Cardiac fibroblast (primary cell): Measurements from ENCODE around the gene AXDND1.

Source experiments
- DNase-seq, 2 donors: peaks; one replicate each; pipeline versions ENCODE4 v3.0.0 to v3.0.0-alpha.2; 2010; ENCODE audit warnings: low read depth in 2 of 2
- H3K4me3 ChIP-seq, 2 donors: replicated peaks in 1 of 2; 1 replicate in 1 of 2; 2 replicates in 1 of 2; pipeline ENCODE4 v1.5.1; 2011; ENCODE audit warnings: low read depth in 2 of 2, low read length in 2 of 2, mild to moderate bottlenecking in 2 of 2, moderate library complexity in 1 of 2
- CTCF ChIP-seq: IDR thresholded peaks from one replicate; pipeline ENCODE4 v1.5.1; 2011; ENCODE audit warnings: low read depth, mild to moderate bottlenecking, low read length, inconsistent platforms

The AXDND1 gene

GRCh38 chr1:179601093-179601492, 235.3 kb downstream of the AXDND1 start:
- no peak for DNase-seq
- TF ChIP-seq CTCF = no peak
- H3K4me3 ChIP-seq = no peak overlapping the region
